ENCODE measurements around the gene SERINC5. TPM values are rescaled to one million over a fixed set of nuclear protein-coding genes. Genes with fewer than 3 reads are reported as not detected.
"Not testable (repeated sequence)": the region's sequence is repeated elsewhere in the genome, so short reads cannot be mapped to it uniquely, and the experiment has no call there.

The SERINC5 gene
- total and polyA plus RNA-seq, 5 experiments from 2014 or later = 21.8 to 186 (median 30.6) TPM

DNA sequence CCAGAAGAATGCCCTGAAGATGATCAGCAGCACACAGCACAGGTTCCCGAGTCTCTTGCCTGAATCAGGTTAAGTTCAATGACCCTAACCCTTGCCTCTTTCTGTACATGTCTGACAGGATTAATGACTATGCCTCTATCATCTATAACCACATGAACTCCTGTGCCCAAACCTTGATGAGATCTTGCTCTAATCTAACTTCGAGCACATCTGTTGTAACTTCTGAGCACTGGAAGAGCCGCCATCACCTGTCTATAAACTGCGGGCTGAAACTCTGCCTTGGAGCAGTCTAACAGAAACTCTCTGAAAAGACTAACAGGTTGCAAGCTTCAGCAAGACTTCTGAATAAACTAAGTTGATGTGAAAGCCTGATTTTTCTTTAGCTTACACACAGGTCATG lies 44.5 kb downstream of the SERINC5 start:
- no peaks in the 10 kb centered on the region for H3K27me3 Mint-ChIP-seq
- no peak for DNase-seq
- H3K4me1 Mint-ChIP-seq = peaks cover 55 to 96% (median 96%) of the 10 kb centered on the region in 4 donors
- POLR2A ChIA-PET = interaction anchor here (0.7 to 11.7 kb wide), 5 partner anchors 7 to 52 kb away, joined by 3 to 109 read pairs (median 18); partner anchors contain the start of gene SERINC5
- H3K36me3 Mint-ChIP-seq = peaks cover 6 to 52% (median 6%) of the 10 kb centered on the region in 3 donors
- peak overlapping the region; percentile 33 to 86 (median 68) for H3K4me3 Mint-ChIP-seq
- peak; percentile 20 to 31 for ATAC-seq
- peak overlapping the region; percentile 60 to 96 (median 88) for H3K27ac Mint-ChIP-seq
- H3K9me3 Mint-ChIP-seq = peaks cover 0 to 1% (median 0%) of the 10 kb centered on the region in 9 donors

DNA sequence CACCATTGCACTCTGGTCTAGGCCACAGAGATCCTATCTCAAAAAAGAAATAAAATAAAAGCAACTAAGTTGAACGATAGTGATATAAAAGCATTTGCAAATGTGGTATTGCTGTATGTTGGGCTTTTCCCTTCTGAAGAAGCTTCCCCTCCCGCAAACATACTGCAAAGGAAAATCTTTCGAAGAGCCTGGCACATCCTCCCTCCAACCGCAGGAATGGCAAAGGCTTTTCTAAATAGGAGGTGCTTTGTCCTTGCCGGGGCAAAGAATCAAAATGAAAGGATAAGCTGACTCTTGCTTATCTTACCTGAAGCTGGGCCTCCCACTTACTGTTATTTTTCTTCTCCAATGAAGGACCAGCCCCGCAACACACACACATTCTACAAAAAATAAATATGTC lies 45.8 kb downstream of the SERINC5 start:
- H3K4me3 Mint-ChIP-seq = peak overlapping the region; percentile 45 to 86 (median 68)
- POLR2A ChIA-PET = interaction anchor here (1.0 to 11.7 kb wide), 5 partner anchors 9 to 46 kb away, joined by 3 to 109 read pairs (median 18); partner anchors contain the start of gene SERINC5
- H3K36me3 Mint-ChIP-seq = peaks cover under 1 to 43% (median 1%) of the 10 kb centered on the region in 3 donors

GRCh38 chr5:80208381-80208780 lies 47.5 kb downstream of the SERINC5 start:
- peaks cover 57 to 97% (median 95%) of the 10 kb centered on the region in 4 donors for H3K4me1 Mint-ChIP-seq
- POLR2A ChIA-PET = interaction anchor here (3.9 to 11.7 kb wide), 3 partner anchors 10 to 24 kb away, joined by 18 to 109 read pairs (median 87); no protein-coding TSS in a partner anchor
- no peak for DNase-seq
- H3K27me3 Mint-ChIP-seq = no peaks in the 10 kb centered on the region
- H3K9me3 Mint-ChIP-seq = no peaks in the 10 kb centered on the region
- peaks cover 0 to 44% (median 2%) of the 10 kb centered on the region in 3 donors for H3K36me3 Mint-ChIP-seq
- ATAC-seq = no peak
- H3K27ac Mint-ChIP-seq = peak overlapping the region; percentile 78 to 96 (median 86)
- peak overlapping the region in 9 of 10 donors; percentile 8 to 67 (median 55) for H3K4me3 Mint-ChIP-seq

More for the DNA sequence above, 45.8 kb downstream of the SERINC5 start:
- no peaks in the 10 kb centered on the region for H3K27me3 Mint-ChIP-seq
- peak in 1 of 2 donors; percentile 21 for ATAC-seq
- DNase-seq = no peak
- H3K4me1 Mint-ChIP-seq = peaks cover 55 to 96% (median 96%) of the 10 kb centered on the region in 4 donors
- H3K27ac Mint-ChIP-seq = peak overlapping the region; percentile 60 to 96 (median 88)
- H3K9me3 Mint-ChIP-seq = no peaks in the 10 kb centered on the region

DNA sequence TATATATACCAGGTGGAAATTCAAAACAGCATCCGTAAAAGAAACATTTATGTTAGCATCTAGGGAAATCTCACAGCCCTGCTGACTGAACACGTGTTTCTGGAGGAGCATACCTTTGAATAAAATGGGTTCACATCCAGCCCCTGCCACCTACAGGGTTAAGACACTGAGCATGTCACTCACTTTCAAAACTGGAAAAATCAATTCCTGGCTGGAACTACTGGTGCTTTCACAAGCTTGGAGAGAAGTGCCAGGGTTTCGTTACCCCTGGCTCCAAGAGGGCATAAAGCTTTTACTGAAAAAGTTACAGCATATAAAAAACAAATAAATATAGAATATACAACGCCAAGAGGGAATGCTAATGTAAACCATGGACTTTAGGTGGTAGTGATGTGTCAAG lies 48.0 kb downstream of the SERINC5 start:
- no peak for DNase-seq
- Mint-ChIP-seq H3K36me3 (peaks cover 0 to 46% (median 4%) of the 10 kb centered on the region in 3 donors), H3K27ac (peak overlapping the region; percentile 35 to 93 (median 80)), H3K27me3 (no peaks in the 10 kb centered on the region), H3K9me3 (no peaks in the 10 kb centered on the region), H3K4me1 (peaks cover 58 to 95% (median 93%) of the 10 kb centered on the region in 4 donors), H3K4me3 (peak overlapping the region in 3 of 10 donors; percentile 19 to 58 (median 25))
- POLR2A ChIA-PET = interaction anchor here (3.9 to 11.7 kb wide), 3 partner anchors 11 to 23 kb away, joined by 18 to 109 read pairs (median 87); no protein-coding TSS in a partner anchor
- ATAC-seq = no peak

DNA sequence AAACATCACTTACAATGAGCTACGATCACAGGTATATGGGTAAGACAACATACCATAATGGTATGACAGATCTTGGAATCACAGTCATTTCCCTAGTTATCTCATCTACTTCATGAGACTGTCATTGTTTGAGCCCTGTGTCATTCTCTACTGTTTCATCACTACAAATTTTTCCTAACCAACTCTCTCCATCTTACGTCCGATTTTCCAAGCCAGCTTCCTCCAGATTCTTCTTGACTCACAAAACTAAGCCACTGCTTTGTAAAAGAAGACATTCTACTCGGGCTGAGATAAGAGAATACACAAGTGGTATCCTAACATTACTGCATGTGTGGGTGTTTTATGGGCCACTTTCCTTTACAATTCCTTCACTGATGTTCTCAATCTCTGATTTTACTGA lies 49.6 kb downstream of the SERINC5 start:
- no peaks in the 10 kb centered on the region for H3K9me3 Mint-ChIP-seq
- DNase-seq (no peak), ATAC-seq (peak in 1 of 2 donors; percentile 15)
- peaks cover 54 to 96% (median 91%) of the 10 kb centered on the region in 4 donors for H3K4me1 Mint-ChIP-seq
- H3K27me3 Mint-ChIP-seq = no peaks in the 10 kb centered on the region
- H3K4me3 Mint-ChIP-seq = peak overlapping the region; percentile 23 to 82 (median 56)
- peak overlapping the region; percentile 84 to 96 (median 92) for H3K27ac Mint-ChIP-seq
- POLR2A ChIA-PET = interaction anchor here (1.0 to 11.7 kb wide), 6 partner anchors 9 to 66 kb away, joined by 4 to 109 read pairs (median 32); partner anchors contain the start of gene SERINC5
- H3K36me3 Mint-ChIP-seq = peaks cover 0 to 58% (median 15%) of the 10 kb centered on the region in 3 donors

DNA sequence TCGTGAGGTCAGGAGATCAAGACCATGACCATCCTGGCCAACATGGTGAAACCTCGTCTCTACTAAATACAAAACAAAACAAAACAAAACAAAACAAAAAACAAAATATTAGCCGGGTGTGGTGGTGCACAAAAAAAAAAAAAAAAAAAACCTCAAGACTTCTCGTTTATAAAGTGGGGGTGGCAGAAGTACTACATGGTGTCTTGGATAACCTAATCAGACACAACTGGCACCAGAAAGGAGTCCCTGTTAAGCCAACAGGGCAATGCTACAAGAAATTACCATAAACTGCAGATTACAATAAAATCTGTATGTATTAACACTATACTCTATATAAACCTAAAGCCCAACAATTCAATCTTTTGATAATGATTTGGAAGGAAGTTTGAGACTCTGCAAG lies 50.0 kb downstream of the SERINC5 start:
- Mint-ChIP-seq H3K36me3 (peaks cover 0 to 61% (median 17%) of the 10 kb centered on the region in 3 donors), H3K4me1 (peaks cover 51 to 95% (median 91%) of the 10 kb centered on the region in 4 donors), H3K4me3 (peak overlapping the region; percentile 23 to 82 (median 56)), H3K27ac (peak overlapping the region; percentile 84 to 96 (median 92)), H3K27me3 (no peaks in the 10 kb centered on the region), H3K9me3 (no peaks in the 10 kb centered on the region)
- POLR2A ChIA-PET = interaction anchor here (0.7 to 11.7 kb wide), 13 partner anchors 11 to 102 kb away, joined by 3 to 109 read pairs (median 6); partner anchors contain the start of gene SERINC5
- DNase-seq (no peak), ATAC-seq (no peak)

- POLR2A ChIA-PET = interaction anchor here (0.6 to 11.7 kb wide), 21 partner anchors 12 to 113 kb away, joined by 3 to 109 read pairs (median 4); partner anchors contain the start of gene SERINC5
- Mint-ChIP-seq H3K9me3 (no peaks in the 10 kb centered on the region), H3K27me3 (no peaks in the 10 kb centered on the region), H3K4me1 (peaks cover 43 to 92% (median 88%) of the 10 kb centered on the region in 4 donors), H3K27ac (peak overlapping the region; percentile 84 to 96 (median 92)), H3K4me3 (peak overlapping the region; percentile 49 to 82 (median 58)), H3K36me3 (peaks cover 0 to 61% (median 20%) of the 10 kb centered on the region in 3 donors)
- peak in 2 of 10 donors; percentile 48 to 53 for DNase-seq
- peak; percentile 77 to 90 for ATAC-seq
Observed at GRCh38 chr5:80204808-80205614, 50.8 kb downstream of the SERINC5 start.

- POLR2A ChIA-PET = interaction anchor here (1.1 to 7.3 kb wide), 3 partner anchors 9 to 95 kb away, joined by 3 to 87 read pairs (median 3); no protein-coding TSS in a partner anchor
- Mint-ChIP-seq H3K27ac (peak overlapping the region; percentile 76 to 99 (median 88)), H3K36me3 (peaks cover 0 to 70% (median 22%) of the 10 kb centered on the region in 3 donors), H3K4me3 (peak overlapping the region in 3 of 10 donors; percentile 11 to 43 (median 43)), H3K4me1 (peaks cover 44 to 94% (median 88%) of the 10 kb centered on the region in 4 donors)
- not testable (repeated sequence) for DNase-seq, H3K27me3 Mint-ChIP-seq, ATAC-seq, H3K9me3 Mint-ChIP-seq
Observed at GRCh38 chr5:80201763-80202162, 54.1 kb downstream of the SERINC5 start.

GRCh38 chr5:80198920-80199319 lies 56.9 kb downstream of the SERINC5 start:
- no peaks in the 10 kb centered on the region for H3K9me3 Mint-ChIP-seq
- H3K36me3 Mint-ChIP-seq = peaks cover 7 to 79% (median 20%) of the 10 kb centered on the region in 3 donors
- ATAC-seq = peak; percentile 36
- H3K27me3 Mint-ChIP-seq = no peaks in the 10 kb centered on the region
- peak overlapping the region; percentile 63 to 99 (median 84) for H3K27ac Mint-ChIP-seq
- no peak for DNase-seq
- POLR2A ChIA-PET = interaction anchor here (0.8 to 12.1 kb wide), 5 partner anchors 13 to 55 kb away, joined by 3 to 187 read pairs (median 4); no protein-coding TSS in a partner anchor
- peak overlapping the region in 9 of 10 donors; percentile 30 to 83 (median 64) for H3K4me3 Mint-ChIP-seq
- peaks cover 31 to 89% (median 84%) of the 10 kb centered on the region in 4 donors for H3K4me1 Mint-ChIP-seq

- POLR2A ChIA-PET = interaction anchor here (0.7 to 12.1 kb wide), 7 partner anchors 14 to 58 kb away, joined by 3 to 187 read pairs (median 4); partner anchors contain the start of gene SERINC5
Observed at GRCh38 chr5:80198399-80198798, 57.4 kb downstream of the SERINC5 start.

GRCh38 chr5:80195837-80196400 lies 59.9 kb downstream of the SERINC5 start:
- ATAC-seq (no peak), DNase-seq (no peak)
- Mint-ChIP-seq H3K27ac (peak overlapping the region; percentile 73 to 99 (median 87)), H3K4me1 (peaks cover 49 to 91% (median 88%) of the 10 kb centered on the region in 4 donors), H3K36me3 (peaks cover 4 to 55% (median 7%) of the 10 kb centered on the region in 3 donors), H3K27me3 (no peaks in the 10 kb centered on the region), H3K9me3 (no peaks in the 10 kb centered on the region), H3K4me3 (peak overlapping the region in 9 of 10 donors; percentile 3 to 90 (median 53))
- POLR2A ChIA-PET = interaction anchor here (0.6 to 12.1 kb wide), 11 partner anchors 9 to 92 kb away, joined by 3 to 187 read pairs (median 5); partner anchors contain the start of gene SERINC5

More at GRCh38 chr5:80198399-80198798, 57.4 kb downstream of the SERINC5 start:
- peaks cover 7 to 76% (median 19%) of the 10 kb centered on the region in 3 donors for H3K36me3 Mint-ChIP-seq
- H3K27ac Mint-ChIP-seq = peak overlapping the region; percentile 63 to 99 (median 84)
- DNase-seq (no peak), ATAC-seq (peak; percentile 40 to 64)
- H3K4me1 Mint-ChIP-seq = peaks cover 35 to 89% (median 85%) of the 10 kb centered on the region in 4 donors
- H3K27me3 Mint-ChIP-seq = no peaks in the 10 kb centered on the region
- no peaks in the 10 kb centered on the region for H3K9me3 Mint-ChIP-seq
- peak overlapping the region; percentile 19 to 83 (median 63) for H3K4me3 Mint-ChIP-seq

Measured in naive thymus-derived CD8-positive, alpha-beta T cell (primary cell).